Mesodermal cell (in vitro differentiated cells): Measurements from ENCODE around the gene DKKL1.

ENCODE experiments used
- H3K27ac ChIP-seq: 2 replicates; pipeline ENCODE4 v1.7.0; 2013; ENCODE audit warnings: mild to moderate bottlenecking, low read depth, low read length, moderate library complexity; ENCODE audit not compliant: severe bottlenecking
- H3K36me3 ChIP-seq: 2 replicates; pipeline ENCODE4 v1.7.1; 2013; ENCODE audit warnings: mild to moderate bottlenecking, low read length, moderate library complexity; ENCODE audit not compliant: control insufficient read depth, insufficient read depth
- H3K4me1 ChIP-seq: one replicate; pipeline ENCODE4 v1.7.1; 2013; ENCODE audit warnings: mild to moderate bottlenecking, low read length; ENCODE audit not compliant: insufficient read depth, control insufficient read depth, poor library complexity, severe bottlenecking
- H3K4me3 ChIP-seq: 2 replicates; pipeline ENCODE4 v1.7.0; 2013; ENCODE audit warnings: low read length, control low read depth, mild to moderate bottlenecking; ENCODE audit not compliant: insufficient read depth, poor library complexity, severe bottlenecking; ENCODE audit errors: extremely low read depth
- H3K9me3 ChIP-seq: 2 replicates; pipeline ENCODE4 v1.7.1; 2013; ENCODE audit warnings: mild to moderate bottlenecking, low read length, moderate library complexity; ENCODE audit not compliant: control insufficient read depth
- WGBS, 2 experiments: methylation state at CpG; one replicate each; pipeline ENCODE4 v1.1.5; 2013; ENCODE audit warnings: missing lambda C conversion rate in 2 of 2; ENCODE audit not compliant: insufficient coverage in 2 of 2; 5-methylcytosine and 5-hydroxymethylcytosine counted together

Gene DKKL1

DNA sequence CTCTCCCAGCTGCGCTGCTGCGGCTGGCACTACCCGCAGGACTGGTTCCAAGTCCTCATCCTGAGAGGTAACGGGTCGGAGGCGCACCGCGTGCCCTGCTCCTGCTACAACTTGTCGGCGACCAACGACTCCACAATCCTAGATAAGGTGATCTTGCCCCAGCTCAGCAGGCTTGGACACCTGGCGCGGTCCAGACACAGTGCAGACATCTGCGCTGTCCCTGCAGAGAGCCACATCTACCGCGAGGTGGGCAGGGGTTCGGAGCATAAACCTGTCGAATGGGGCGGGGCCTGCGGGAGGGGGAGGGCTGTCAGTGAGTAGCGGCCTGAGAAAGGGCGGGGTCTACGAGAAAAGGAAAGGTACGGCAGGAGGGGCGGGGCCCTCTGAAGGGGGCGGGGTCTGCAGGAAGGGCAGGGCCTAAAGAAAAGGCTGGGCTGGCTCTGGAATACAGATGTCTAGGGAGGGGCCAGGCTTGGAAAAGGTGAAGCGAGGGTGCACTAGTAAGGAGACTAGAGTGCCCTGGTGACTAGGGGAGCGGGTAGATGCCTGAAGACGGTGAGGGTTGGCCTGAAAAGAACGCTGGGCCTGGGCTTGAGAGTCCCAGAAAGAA, 24.9 kb upstream of the DKKL1 start:
- no peaks in the 10 kb centered on the region for H3K9me3 ChIP-seq
- H3K36me3 ChIP-seq, result peaks cover 52% of the 10 kb centered on the region
- peaks cover under 1% of the 10 kb centered on the region for H3K4me1 ChIP-seq
- no peak overlapping the region for H3K4me3 ChIP-seq
- H3K27ac ChIP-seq, result peak overlapping the region; percentile 16
- WGBS, 2 experiments, result 8 to 14% methylated on average over 16 to 21 of the region's 30 CpGs

DNA sequence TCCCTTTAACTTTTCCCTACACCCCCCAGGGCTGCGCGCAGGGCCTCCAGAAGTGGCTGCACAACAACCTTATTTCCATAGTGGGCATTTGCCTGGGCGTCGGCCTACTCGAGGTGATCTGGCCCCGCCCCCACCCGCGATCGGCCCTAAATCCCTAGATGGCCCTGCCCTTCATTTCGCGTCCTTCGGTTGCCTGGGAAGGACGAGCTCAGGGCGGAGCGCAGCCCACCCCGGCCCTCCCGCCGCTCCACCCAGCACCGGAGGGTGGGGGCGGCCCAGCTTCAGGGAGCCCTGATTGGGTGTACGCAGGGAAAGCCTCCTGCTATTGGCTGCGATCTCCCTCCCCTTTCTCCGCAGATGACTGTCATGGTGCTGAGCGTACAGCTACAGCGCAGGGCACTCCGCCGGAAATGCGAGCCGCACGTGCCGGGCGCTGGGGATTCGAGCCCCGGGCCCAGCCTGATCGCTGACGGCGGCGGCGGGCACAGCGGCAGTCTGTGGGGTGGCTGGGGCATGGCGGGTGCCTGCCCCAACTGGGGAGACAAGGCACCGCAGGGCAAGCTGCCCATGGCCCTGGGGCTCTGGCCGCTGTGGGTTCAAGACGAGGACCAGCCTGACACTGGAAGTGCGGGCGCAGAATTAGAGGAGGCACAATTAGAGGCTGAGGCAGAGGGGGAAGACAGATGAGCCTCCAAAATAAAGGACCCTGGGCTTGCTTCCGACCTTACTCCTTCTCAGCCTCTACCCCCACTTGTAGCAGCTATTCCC, 24.2 kb upstream of the DKKL1 start:
- Histone ChIP-seq H3K4me1 (no peaks in the 10 kb centered on the region), H3K27ac (peak overlapping the region; percentile 16)

DNA sequence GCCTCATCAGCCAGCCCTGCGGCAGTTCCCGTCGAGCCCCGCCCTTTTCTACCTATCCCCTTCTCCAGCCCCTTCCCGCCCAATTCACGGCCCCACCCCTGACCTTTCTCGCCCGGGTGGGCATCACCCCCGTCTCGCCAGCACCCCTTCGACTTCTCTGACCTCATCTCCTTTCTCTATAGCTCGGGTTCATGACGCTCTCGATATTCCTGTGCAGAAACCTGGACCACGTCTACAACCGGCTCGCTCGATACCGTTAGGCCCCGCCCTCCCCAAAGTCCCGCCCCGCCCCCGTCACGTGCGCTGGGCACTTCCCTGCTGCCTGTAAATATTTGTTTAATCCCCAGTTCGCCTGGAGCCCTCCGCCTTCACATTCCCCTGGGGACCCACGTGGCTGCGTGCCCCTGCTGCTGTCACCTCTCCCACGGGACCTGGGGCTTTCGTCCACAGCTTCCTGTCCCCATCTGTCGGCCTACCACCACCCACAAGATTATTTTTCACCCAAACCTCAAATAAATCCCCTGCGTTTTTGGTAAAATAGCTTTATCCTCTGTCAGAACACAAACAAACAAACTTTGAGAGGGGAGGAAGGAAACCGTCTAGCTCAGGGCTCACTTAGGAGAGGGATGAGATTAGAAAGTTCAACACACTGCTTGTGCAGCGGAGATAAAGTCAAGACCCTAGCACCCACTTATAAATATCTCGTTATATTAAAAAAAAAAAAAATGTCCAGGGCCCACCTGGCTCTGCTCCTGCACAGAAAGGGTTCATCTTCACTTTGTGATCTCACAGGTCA, 23.4 kb upstream of the DKKL1 start:
- H3K36me3 ChIP-seq, result peaks cover 65% of the 10 kb centered on the region
- no peak overlapping the region for H3K27ac ChIP-seq
- no peaks in the 10 kb centered on the region for H3K4me1 ChIP-seq
- WGBS, 2 experiments, result 69 to 80% methylated on average over 24 to 31 of the region's 36 CpGs
- no peak overlapping the region for H3K4me3 ChIP-seq
- H3K9me3 ChIP-seq, result no peaks in the 10 kb centered on the region

More for the DNA sequence above, 24.2 kb upstream of the DKKL1 start:
- H3K9me3 ChIP-seq, result no peaks in the 10 kb centered on the region
- H3K36me3 ChIP-seq, result peaks cover 59% of the 10 kb centered on the region
- no peak overlapping the region for H3K4me3 ChIP-seq
- 17 to 20% methylated on average over 43 to 45 of the region's 47 CpGs for WGBS, 2 experiments

DNA sequence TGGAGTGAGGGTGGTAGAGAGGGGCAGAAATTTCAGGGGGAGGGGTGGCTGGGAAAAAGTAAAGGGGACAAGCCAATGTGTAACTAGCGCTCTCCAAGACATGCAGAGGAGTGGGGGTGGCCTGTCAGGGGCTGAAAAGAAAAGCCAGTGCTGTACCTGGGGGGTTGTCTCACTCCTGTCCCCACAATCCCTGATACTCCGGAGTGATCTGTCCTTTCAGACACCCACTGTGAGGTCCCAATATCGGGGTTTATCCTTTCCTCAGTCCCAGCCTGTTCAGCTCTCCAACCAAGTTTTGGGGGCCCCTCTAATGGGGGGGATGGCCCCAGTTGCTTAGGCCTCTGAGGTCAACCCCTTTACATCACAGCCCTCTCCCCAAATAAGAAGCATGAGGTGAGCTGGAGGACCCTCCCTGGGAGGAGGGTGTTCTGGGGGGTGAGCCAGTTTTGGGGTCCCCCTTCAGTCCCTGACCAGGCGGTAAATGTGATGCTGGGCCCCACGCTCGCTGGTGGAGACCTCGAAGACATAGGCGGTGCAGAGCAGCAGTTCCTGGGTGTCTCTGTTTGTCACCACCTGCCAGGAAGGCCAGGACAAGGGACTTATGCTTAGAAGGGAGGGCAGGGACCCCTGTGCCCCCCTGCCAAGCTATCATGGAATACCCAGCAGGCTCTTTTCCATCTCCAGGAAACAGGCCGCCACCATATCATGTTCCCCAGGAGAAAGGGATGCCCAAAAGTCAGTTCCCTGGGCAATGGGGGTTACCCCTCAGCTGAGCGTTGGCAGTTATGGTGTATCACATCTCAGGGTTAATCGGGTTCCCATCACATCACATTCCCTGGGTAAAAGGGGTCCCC, 22.6 kb upstream of the DKKL1 start:
- H3K9me3 ChIP-seq, result no peaks in the 10 kb centered on the region
- no peaks in the 10 kb centered on the region for H3K4me1 ChIP-seq
- H3K4me3 ChIP-seq, result no peak overlapping the region
- 98 to 99% methylated on average over 9 to 10 of the region's 11 CpGs for WGBS, 2 experiments
- no peak overlapping the region for H3K27ac ChIP-seq
- peaks cover 66% of the 10 kb centered on the region for H3K36me3 ChIP-seq

DNA sequence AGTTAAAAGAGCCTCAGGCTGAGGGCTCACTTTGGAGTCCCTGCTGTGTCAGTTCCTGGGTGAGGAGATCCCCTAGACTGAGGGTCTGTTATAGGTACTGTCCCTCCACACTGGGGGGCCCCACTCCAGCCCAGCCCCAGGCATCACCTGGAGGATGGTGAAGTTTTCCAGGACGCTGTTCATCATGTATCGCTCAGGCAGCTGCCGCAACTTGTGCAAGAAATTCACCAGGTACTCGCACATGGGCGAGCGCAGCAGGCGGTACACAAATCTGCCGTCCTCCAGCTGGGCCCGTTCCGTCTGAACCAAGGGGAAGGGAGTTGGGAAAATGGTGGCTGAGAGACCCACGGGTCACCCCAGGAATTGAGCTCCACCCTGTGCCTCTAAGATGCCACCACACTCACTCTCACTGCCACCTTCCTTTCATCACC, 21.4 kb upstream of the DKKL1 start:
- peaks cover 76% of the 10 kb centered on the region for H3K36me3 ChIP-seq
- 93 to 100% methylated on average over 3 to 11 of the region's 11 CpGs for WGBS, 2 experiments
- no peaks in the 10 kb centered on the region for H3K9me3 ChIP-seq

DNA sequence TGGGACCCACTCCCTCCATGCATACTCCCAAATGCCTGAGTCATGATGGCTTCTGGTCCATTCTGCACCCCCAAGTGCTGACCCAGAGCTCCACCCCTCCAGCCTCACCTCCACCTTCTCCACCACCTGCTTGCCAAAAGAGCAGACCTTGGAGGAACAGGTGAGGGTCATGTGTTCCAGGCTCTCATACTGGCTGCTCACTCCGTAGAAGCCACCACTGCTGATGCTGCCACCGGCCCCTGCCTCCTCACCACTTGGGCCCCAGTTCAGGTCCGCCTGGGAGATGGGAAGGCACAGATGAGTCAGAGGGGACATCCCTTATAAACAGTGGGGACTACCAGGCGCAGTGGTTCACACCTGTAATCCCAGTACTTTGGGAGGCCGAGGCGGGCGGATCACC, 20.6 kb upstream of the DKKL1 start:
- WGBS, 2 experiments, result 91 to 92% methylated on average over 3 to 5 of the region's 7 CpGs
- Histone ChIP-seq H3K4me3 (no peak overlapping the region), H3K9me3 (no peaks in the 10 kb centered on the region), H3K4me1 (no peaks in the 10 kb centered on the region), H3K36me3 (peaks cover 83% of the 10 kb centered on the region), H3K27ac (no peak overlapping the region)

More for the DNA sequence above, 21.4 kb upstream of the DKKL1 start:
- no peak overlapping the region for H3K4me3 ChIP-seq
- H3K4me1 ChIP-seq, result no peaks in the 10 kb centered on the region
- H3K27ac ChIP-seq, result no peak overlapping the region

DNA sequence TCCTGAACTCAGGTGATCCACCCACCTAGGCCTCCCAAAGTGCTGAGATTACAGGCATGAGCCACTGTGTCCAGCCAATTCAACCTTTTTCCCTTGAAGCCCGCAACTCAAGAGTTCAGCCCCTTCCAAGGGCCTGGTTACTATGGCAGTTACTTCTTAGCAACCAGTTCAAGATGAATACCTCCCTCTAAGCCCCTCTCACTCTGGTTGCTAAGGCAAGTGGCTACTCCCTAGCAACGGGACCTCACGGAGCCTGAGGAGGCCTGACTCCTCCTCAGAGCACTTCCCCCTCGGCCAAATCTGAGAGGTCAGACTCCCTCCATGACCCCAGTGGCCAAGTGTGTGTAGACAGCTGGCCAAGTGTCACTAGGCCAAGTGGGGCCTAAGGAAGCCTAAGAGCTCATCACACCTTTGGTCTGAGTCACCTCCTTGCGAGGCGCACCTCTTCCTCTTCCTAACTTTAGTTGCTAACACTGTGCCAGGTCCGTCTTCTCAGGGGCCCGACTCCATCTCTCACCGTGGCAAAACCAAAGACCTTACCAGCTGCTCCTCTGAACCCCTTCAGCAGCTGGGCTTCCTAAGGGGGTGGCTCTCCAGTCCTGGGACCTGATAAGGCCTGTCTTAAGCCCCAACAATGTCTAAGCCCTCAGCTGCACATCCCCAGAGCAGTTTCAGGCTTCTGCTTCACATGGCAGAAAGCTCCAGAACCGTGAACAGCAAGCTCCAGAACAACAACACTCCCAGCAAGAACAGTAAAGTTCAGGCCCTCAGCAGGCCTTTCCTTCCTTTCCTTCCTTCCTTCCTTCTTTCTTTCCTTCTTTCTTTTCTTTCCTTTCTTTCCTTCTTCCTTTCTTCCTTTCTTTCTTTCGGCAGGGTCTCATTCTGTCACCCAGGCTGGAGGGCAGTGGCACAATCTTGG, 18.9 kb upstream of the DKKL1 start:
- Histone ChIP-seq H3K4me3 (no peak overlapping the region), H3K9me3 (no peaks in the 10 kb centered on the region), H3K36me3 (peaks cover 98% of the 10 kb centered on the region), H3K4me1 (no peaks in the 10 kb centered on the region), H3K27ac (no peak overlapping the region)
- 95 to 96% methylated on average over 11 of the region's 11 CpGs for WGBS, 2 experiments

DNA sequence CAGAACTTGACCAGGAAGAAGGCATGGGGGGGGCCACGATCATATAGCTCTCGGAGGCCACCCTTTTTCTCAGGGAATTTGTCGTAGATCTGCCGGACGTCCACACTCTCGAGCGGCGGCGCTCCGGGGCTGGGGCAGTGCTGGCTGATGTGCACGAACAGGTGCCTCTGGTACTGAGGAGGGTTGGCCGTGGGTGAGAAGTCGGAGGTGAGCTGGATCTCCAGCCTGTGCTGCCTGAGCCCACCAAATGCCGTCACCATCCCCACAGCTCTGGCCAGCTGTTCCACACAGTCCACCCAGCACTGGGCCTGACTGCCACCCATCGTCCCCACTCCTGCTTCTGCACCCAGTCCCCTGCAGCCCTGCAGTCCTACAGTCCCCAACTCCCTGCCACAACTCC, 16.5 kb upstream of the DKKL1 start:
- no peaks in the 10 kb centered on the region for H3K4me1 ChIP-seq
- H3K27ac ChIP-seq, result no peak overlapping the region
- 96 to 98% methylated on average over 12 to 15 of the region's 15 CpGs for WGBS, 2 experiments
- H3K4me3 ChIP-seq, result no peak overlapping the region
- H3K36me3 ChIP-seq, result peaks cover 97% of the 10 kb centered on the region
- H3K9me3 ChIP-seq, result no peaks in the 10 kb centered on the region

DNA sequence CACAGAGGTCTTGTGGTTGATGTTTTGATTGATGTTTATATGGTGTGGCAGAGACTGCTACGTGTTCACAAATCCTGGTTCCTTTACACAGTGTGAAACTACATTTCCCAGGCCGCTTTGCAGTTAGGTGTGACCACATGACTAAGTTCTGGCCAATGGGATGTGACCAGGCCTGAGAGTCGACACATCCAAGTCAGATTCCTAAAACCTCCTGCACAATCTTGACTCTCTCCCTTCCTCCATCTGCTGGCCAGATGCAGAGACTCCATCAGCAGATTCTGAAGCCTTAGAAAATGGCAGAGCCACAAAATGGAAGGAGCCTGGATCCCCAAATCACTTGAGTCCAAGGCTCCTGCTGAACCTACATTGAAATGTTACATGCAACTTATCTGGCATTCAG, 15.8 kb upstream of the DKKL1 start:
- 80 to 100% methylated on average over 2 of the region's 3 CpGs for WGBS, 2 experiments
- Histone ChIP-seq H3K9me3 (no peaks in the 10 kb centered on the region), H3K36me3 (peaks cover 97% of the 10 kb centered on the region), H3K4me3 (no peak overlapping the region), H3K27ac (no peak overlapping the region), H3K4me1 (no peaks in the 10 kb centered on the region)
